Testis (tissue), 3 donors: Measurements from ENCODE around the gene ZNF561. TPM values are rescaled to one million over a fixed set of nuclear protein-coding genes. Genes with fewer than 3 reads are reported as not detected.

Experiments
- DNase-seq: peaks from one replicate; pipeline ENCODE4 v3.0.0-alpha.2; 2019
- H3K27ac ChIP-seq, 2 donors: fragments of 200-600 bp; sonication (generic); one replicate each; pipeline ENCODE4 v1.5.1; 2019
- H3K27me3 ChIP-seq: fragments of 200-600 bp; sonication (generic); one replicate; pipeline ENCODE4 v1.5.1; 2019
- H3K36me3 ChIP-seq: fragments of 200-600 bp; sonication (generic); one replicate; pipeline ENCODE4 v1.5.1; 2017; ENCODE audit warnings: low read depth; ENCODE audit errors: missing control alignments
- H3K4me1 ChIP-seq: fragments of 200-600 bp; sonication (generic); one replicate; pipeline ENCODE4 v1.5.1; 2019
- H3K4me3 ChIP-seq, 2 donors: fragments of 200-600 bp; sonication (generic); one replicate each; pipeline ENCODE4 v1.5.1; 2017 to 2019
- H3K9me3 ChIP-seq: fragments of 200-600 bp; sonication (generic); one replicate; pipeline ENCODE4 v1.5.1; 2017
- POLR2A ChIP-seq: fragments of 450-650 bp; IDR thresholded peaks from one replicate; pipeline ENCODE4 v1.6.1; 2017; ENCODE audit warnings: antibody characterized with exemption, mild to moderate bottlenecking, moderate library complexity
- WGBS, 2 donors: methylation state at CpG; one replicate each; pipeline ENCODE4 v1.1.5; 2018; 5-methylcytosine and 5-hydroxymethylcytosine counted together
- intact Hi-C: fragments of 100-400 bp; cut with DNase I; formaldehyde crosslinking; loops from one replicate; pipeline ENCODE4 v1.15.1; 2023; ENCODE audit warnings: low total_unique reads
- polyA plus RNA-seq: library from polyadenylated mRNA; stranded (reverse); fragments of 350-450 nt; fragmentation: Illumina TruSeq; extraction: RNeasy Lipid Tissue Mini Kit (QIAGEN cat#74804); gene quantifications from one replicate; pipeline ENCODE4 v1.2.3, GENCODE V29; 2014; ENCODE audit warnings: low read depth, low replicate concordance; ENCODE audit not compliant: insufficient read depth
- total RNA-seq, 2 donors: library from RNA; depleted of rRNA; stranded (reverse); fragments of >200 nt; gene quantifications; one replicate each; pipeline ENCODE4 v1.2.3, GENCODE V29; 2016
- TF ChIP-seq, protein P1 (sequence below), 3 experiments: fragments of 450-650 bp in 2 of 3; fragments of 200-600 bp in 1 of 3; sonication (generic) in 1 of 3; IDR thresholded peaks; one replicate each; pipeline ENCODE4 v1.5.1; 2016 to 2019; ENCODE audit warnings: antibody characterized with exemption in 3 of 3, mild to moderate bottlenecking in 2 of 3, moderate library complexity in 1 of 3

Gene ZNF561
- total and polyA plus RNA-seq, 3 donors from 2014 or later: 16.9 to 37.7 (median 19.3) TPM

DNA sequence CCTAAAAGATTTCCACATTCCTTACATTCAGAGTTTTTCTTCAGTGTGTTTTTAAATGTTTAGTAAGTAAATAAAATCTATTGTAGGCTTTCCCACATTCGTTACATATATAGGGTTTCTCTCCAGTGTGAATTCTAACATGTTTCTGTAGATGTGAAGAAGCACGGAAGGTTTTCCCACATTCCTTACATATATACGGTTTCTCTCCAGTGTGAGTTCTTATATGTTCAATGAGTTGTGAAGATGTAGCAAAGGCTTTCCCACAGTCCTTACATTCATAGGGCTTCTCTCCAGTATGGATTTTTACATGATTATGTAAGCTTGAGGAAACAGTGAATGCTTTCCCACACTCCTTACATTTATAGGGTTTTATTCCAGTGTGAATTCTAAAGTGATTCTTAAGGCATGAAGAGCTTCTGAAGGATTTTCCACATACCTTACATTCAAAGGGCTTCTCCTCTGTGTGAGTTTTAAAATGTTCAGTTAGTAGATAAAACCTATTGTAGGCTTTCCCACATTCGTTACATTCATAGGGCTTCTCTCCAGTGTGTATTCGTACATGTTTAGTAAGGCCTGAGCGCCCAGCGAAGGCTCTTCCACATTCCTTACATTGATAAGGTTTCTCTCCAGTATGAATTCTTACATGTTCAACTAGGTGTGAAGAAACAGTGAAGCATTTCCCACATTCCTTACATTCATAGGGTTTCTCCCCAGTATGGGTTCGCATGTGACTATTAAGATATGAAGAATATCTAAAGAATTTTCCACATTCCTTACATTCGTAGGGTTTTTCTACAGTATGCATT lies 54.9 kb downstream of the ZNF561 start:
- WGBS, 2 donors: 93 to 97% methylated on average over 9 of the region's 9 CpGs
- TF ChIP-seq POLR2A: no peak
- TF ChIP-seq, protein P1, sequence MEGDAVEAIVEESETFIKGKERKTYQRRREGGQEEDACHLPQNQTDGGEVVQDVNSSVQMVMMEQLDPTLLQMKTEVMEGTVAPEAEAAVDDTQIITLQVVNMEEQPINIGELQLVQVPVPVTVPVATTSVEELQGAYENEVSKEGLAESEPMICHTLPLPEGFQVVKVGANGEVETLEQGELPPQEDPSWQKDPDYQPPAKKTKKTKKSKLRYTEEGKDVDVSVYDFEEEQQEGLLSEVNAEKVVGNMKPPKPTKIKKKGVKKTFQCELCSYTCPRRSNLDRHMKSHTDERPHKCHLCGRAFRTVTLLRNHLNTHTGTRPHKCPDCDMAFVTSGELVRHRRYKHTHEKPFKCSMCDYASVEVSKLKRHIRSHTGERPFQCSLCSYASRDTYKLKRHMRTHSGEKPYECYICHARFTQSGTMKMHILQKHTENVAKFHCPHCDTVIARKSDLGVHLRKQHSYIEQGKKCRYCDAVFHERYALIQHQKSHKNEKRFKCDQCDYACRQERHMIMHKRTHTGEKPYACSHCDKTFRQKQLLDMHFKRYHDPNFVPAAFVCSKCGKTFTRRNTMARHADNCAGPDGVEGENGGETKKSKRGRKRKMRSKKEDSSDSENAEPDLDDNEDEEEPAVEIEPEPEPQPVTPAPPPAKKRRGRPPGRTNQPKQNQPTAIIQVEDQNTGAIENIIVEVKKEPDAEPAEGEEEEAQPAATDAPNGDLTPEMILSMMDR (IDR thresholded peaks at IDR 0.05): no peak
- no peak overlapping the region for H3K4me3 ChIP-seq
- no peaks in the 10 kb centered on the region for H3K9me3 ChIP-seq
- no peak overlapping the region for H3K27ac ChIP-seq
- intact Hi-C loops: no loop called here
- H3K27me3 ChIP-seq: no peaks in the 10 kb centered on the region
- no peak for DNase-seq
- no peaks in the 10 kb centered on the region for H3K4me1 ChIP-seq
- H3K36me3 ChIP-seq: no peaks in the 10 kb centered on the region

Other genes starting within 250 kb of the ZNF561 start
- gene ZNF266, start 185.7 kb downstream of the ZNF561 start, total RNA-seq: 10 to 100 TPM; 26.5 to 43.3 TPM
- gene ZNF266, start 185.7 kb downstream of the ZNF561 start, polyA plus RNA-seq: 18.5 TPM
- gene ZNF560, start 122.6 kb downstream of the ZNF561 start, total RNA-seq: 10 to 100 TPM; 13.1 to 15.4 TPM
- 8.0 TPM for gene ZNF560, start 122.6 kb downstream of the ZNF561 start, polyA plus RNA-seq
- gene ZNF426, start 82.6 kb downstream of the ZNF561 start, total RNA-seq: 10 to 100 TPM; 13.8 to 13.9 TPM
- gene ZNF426, start 82.6 kb downstream of the ZNF561 start, polyA plus RNA-seq: 5.7 TPM
- 10 to 100 TPM; 20.8 to 26.4 TPM for gene ZNF121, start 36.7 kb downstream of the ZNF561 start, total RNA-seq
- gene ZNF121, start 36.7 kb downstream of the ZNF561 start, polyA plus RNA-seq: 4.1 TPM
- 10 to 100 TPM; 16.9 to 17.4 TPM for gene ZNF562, start 53.9 kb upstream of the ZNF561 start, total RNA-seq
- 7.4 TPM for gene ZNF562, start 53.9 kb upstream of the ZNF561 start, polyA plus RNA-seq
- gene ZNF846, start 147.5 kb upstream of the ZNF561 start, total RNA-seq: 10 to 100 TPM; 48.1 to 50.5 TPM
- gene ZNF846, start 147.5 kb upstream of the ZNF561 start, polyA plus RNA-seq: 63.3 TPM
- gene FBXL12, start 197.8 kb upstream of the ZNF561 start, total RNA-seq: 10 to 100 TPM; 38.7 to 42.6 TPM
- gene FBXL12, start 197.8 kb upstream of the ZNF561 start, polyA plus RNA-seq: 24.7 TPM
- 100 to 1,000 TPM; 418 to 540 TPM for gene UBL5, start 206.7 kb upstream of the ZNF561 start, total RNA-seq
- gene UBL5, start 206.7 kb upstream of the ZNF561 start, polyA plus RNA-seq: 491 TPM
- gene PIN1, start 214.1 kb upstream of the ZNF561 start, total RNA-seq: 100 to 1,000 TPM; 228 to 232 TPM
- 209 TPM for gene PIN1, start 214.1 kb upstream of the ZNF561 start, polyA plus RNA-seq